Stimulated activated naive CD8-positive, alpha-beta T cell treated with anti-CD3 and anti-CD28 coated beads, Interleukin-15, Interleukin-2, amounts not matched to agents 100 ng/mL and 50 ng/mL, for 24 hours (primary cell): ENCODE data around the gene RPL10.
A peak's percentile ranks its signal among the peaks of the same experiment; 100 is the strongest.
"Not testable (repeated sequence)": the region's sequence is repeated elsewhere in the genome, so short reads cannot be mapped to it uniquely, and the experiment has no call there.

Source experiments
- H3K27ac Mint-ChIP-seq: one replicate; pipeline ENCODE4 v1.8.0; 2021; ENCODE audit warnings: mild to moderate bottlenecking, mixed read lengths
- H3K27me3 Mint-ChIP-seq: one replicate; pipeline ENCODE4 v1.8.0; 2021; ENCODE audit warnings: mixed read lengths
- H3K36me3 Mint-ChIP-seq: one replicate; pipeline ENCODE4 v1.8.0; 2021; ENCODE audit warnings: low read depth, mixed read lengths
- H3K4me1 Mint-ChIP-seq: one replicate; pipeline ENCODE4 v1.8.0; 2021; ENCODE audit warnings: low read depth, mixed read lengths
- H3K4me3 Mint-ChIP-seq: one replicate; pipeline ENCODE4 v1.8.0; 2021; ENCODE audit warnings: mild to moderate bottlenecking, mixed read lengths
- H3K9me3 Mint-ChIP-seq: one replicate; pipeline ENCODE4 v1.8.0; 2021; ENCODE audit warnings: mixed read lengths

RPL10 gene

DNA sequence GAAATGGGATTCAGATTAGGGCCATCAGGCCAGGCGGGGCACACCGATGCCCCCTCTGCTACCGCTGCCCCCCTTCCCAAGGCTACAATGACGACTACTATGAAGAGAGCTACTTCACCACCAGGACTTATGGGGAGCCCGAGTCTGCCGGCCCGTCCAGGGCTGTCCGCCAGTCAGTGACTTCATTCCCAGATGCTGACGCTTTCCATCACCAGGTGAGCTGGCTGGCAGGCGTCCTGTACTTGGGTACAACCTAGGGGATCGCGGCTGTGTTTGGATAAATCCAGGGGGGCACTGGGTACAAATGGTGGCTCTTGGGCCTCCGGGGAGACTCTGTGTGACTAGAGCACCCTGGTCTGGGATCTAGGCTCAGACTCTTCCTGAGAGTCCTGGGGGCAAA, 18.0 kb upstream of the RPL10 start:
- H3K27me3 Mint-ChIP-seq: no peaks in the 10 kb centered on the region
- peak overlapping the region; percentile 90 for H3K27ac Mint-ChIP-seq
- H3K4me1 Mint-ChIP-seq: peaks cover 23% of the 10 kb centered on the region
- peaks cover 14% of the 10 kb centered on the region for H3K36me3 Mint-ChIP-seq
- no peaks in the 10 kb centered on the region for H3K9me3 Mint-ChIP-seq
- H3K4me3 Mint-ChIP-seq: peak overlapping the region; percentile 92

DNA sequence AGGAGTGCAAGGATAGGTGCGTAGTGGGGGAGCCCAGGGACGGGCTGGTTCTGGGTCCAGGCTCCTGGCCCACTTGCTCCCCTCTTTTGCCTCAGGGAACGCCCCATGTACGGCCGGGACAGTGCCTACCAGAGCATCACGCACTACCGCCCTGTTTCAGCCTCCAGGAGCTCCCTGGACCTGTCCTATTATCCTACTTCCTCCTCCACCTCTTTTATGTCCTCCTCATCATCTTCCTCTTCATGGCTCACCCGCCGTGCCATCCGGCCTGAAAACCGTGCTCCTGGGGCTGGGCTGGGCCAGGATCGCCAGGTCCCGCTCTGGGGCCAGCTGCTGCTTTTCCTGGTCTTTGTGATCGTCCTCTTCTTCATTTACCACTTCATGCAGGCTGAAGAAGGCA, 17.4 kb upstream of the RPL10 start:
- H3K27me3 Mint-ChIP-seq: no peaks in the 10 kb centered on the region
- no peaks in the 10 kb centered on the region for H3K9me3 Mint-ChIP-seq
- peak overlapping the region; percentile 90 for H3K27ac Mint-ChIP-seq
- peak overlapping the region; percentile 92 for H3K4me3 Mint-ChIP-seq
- peaks cover 14% of the 10 kb centered on the region for H3K36me3 Mint-ChIP-seq
- peaks cover 23% of the 10 kb centered on the region for H3K4me1 Mint-ChIP-seq

DNA sequence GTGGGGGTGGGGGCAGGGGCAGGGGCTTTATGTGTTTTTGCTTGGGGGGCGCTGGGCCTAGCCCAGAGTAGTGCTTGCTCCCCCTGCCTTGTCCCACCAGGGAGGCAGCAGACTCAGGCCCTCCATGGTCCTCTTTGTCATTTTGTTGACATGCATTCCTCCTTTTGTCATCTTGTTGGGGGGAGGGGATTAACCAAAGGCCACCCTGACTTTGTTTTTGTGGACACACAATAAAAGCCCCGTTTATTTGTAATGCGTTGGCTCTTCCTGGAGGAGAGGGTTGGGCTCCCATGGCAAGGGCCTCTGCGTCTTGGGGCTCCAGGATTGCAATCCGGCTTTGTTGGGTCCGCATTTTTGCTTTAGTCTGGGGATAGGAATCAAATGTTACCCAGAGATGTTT, 16.9 kb upstream of the RPL10 start:
- Mint-ChIP-seq H3K27me3 (no peaks in the 10 kb centered on the region), H3K4me3 (no peak overlapping the region), H3K4me1 (peaks cover 23% of the 10 kb centered on the region), H3K27ac (no peak overlapping the region), H3K9me3 (no peaks in the 10 kb centered on the region), H3K36me3 (peaks cover 14% of the 10 kb centered on the region)

DNA sequence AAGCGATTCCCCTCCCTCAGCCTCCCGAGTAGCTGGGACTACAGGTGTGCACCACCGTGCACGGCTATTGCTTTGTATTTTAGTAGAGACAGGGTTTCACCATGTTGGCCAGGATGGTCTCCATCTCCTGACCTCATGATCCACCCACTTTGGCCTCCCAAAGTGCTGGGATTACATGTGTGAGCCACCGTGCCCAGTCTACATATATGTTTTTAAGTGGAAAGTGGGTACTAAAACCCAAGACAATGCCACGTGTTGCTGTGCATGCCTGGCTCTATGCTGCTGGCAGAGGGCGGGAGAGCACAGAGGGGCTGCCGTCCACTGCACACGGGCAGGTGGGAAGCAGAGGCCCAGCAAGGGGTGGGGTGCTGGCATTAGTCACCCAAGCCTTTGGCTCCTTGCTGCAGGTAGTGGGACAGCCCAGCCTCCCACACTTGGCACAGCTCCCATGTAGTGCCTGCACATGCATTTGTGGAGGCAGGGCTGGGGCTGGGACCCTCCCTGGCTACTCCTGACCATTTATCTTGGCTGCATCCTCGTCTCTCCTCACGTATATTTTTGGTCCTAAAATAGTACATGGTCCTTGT, 15.6 kb upstream of the RPL10 start:
- Mint-ChIP-seq H3K36me3 (peaks cover 14% of the 10 kb centered on the region), H3K27me3 (no peaks in the 10 kb centered on the region), H3K27ac (no peak overlapping the region), H3K4me3 (no peak overlapping the region), H3K9me3 (no peaks in the 10 kb centered on the region), H3K4me1 (peaks cover 18% of the 10 kb centered on the region)

GRCh38 chrX:154383359-154384283, 14.6 kb upstream of the RPL10 start:
- Mint-ChIP-seq H3K4me3 (no peak overlapping the region), H3K27ac (no peak overlapping the region), H3K4me1 (peaks cover 18% of the 10 kb centered on the region), H3K27me3 (no peaks in the 10 kb centered on the region), H3K36me3 (peaks cover 14% of the 10 kb centered on the region), H3K9me3 (no peaks in the 10 kb centered on the region)

GRCh38 chrX:154384284-154384892, 13.8 kb upstream of the RPL10 start:
- Mint-ChIP-seq H3K27me3 (no peaks in the 10 kb centered on the region), H3K36me3 (peaks cover 14% of the 10 kb centered on the region), H3K4me3 (no peak overlapping the region), H3K27ac (no peak overlapping the region), H3K4me1 (peaks cover 18% of the 10 kb centered on the region), H3K9me3 (no peaks in the 10 kb centered on the region)

DNA sequence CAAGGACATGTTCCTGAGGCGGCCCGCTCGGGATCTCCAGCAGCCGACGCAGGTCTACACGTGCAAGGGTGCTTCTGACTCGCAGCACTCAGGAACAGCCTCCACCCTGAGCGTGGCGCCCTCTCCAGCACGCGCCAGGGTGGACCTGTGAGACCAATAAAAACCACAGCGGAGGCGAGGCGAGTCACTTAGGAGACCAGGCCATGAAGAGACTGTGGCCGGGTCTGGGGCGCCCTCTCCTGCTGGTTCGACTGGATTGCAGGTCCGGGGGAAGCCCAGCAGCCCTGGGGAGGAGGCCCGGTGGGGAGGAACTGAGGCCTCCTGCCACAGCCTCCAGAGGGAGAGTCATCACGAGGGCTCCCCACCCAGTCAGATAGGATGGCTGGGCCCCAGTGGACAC, 10.1 kb upstream of the RPL10 start:
- H3K27me3 Mint-ChIP-seq, H3K27ac Mint-ChIP-seq, H3K9me3 Mint-ChIP-seq, H3K36me3 Mint-ChIP-seq, H3K4me1 Mint-ChIP-seq, H3K4me3 Mint-ChIP-seq: not testable (repeated sequence)

GRCh38 chrX:154388649-154389048, 9.5 kb upstream of the RPL10 start:
- H3K9me3 Mint-ChIP-seq, H3K36me3 Mint-ChIP-seq, H3K4me3 Mint-ChIP-seq, H3K27me3 Mint-ChIP-seq, H3K4me1 Mint-ChIP-seq, H3K27ac Mint-ChIP-seq: not testable (repeated sequence)

GRCh38 chrX:154389812-154390747, 8.1 kb upstream of the RPL10 start:
- not testable (repeated sequence) for H3K4me1 Mint-ChIP-seq, H3K27ac Mint-ChIP-seq, H3K4me3 Mint-ChIP-seq, H3K9me3 Mint-ChIP-seq, H3K27me3 Mint-ChIP-seq, H3K36me3 Mint-ChIP-seq

- Mint-ChIP-seq H3K4me1 (peaks cover 27% of the 10 kb centered on the region), H3K36me3 (peaks cover 31% of the 10 kb centered on the region), H3K4me3 (peak overlapping the region; percentile 99)
- H3K27me3 Mint-ChIP-seq, H3K9me3 Mint-ChIP-seq, H3K27ac Mint-ChIP-seq: not testable (repeated sequence)
These were observed 1.8 kb upstream of the RPL10 start for GRCh38 chrX:154396363-154396762.

GRCh38 chrX:154396973-154397887, 947 bp upstream of the RPL10 start:
- Mint-ChIP-seq H3K4me1 (peaks cover 27% of the 10 kb centered on the region), H3K27ac (peak overlapping the region; percentile 100), H3K27me3 (peaks cover 3% of the 10 kb centered on the region), H3K36me3 (peaks cover 31% of the 10 kb centered on the region), H3K4me3 (peak overlapping the region; percentile 99), H3K9me3 (no peaks in the 10 kb centered on the region)

DNA sequence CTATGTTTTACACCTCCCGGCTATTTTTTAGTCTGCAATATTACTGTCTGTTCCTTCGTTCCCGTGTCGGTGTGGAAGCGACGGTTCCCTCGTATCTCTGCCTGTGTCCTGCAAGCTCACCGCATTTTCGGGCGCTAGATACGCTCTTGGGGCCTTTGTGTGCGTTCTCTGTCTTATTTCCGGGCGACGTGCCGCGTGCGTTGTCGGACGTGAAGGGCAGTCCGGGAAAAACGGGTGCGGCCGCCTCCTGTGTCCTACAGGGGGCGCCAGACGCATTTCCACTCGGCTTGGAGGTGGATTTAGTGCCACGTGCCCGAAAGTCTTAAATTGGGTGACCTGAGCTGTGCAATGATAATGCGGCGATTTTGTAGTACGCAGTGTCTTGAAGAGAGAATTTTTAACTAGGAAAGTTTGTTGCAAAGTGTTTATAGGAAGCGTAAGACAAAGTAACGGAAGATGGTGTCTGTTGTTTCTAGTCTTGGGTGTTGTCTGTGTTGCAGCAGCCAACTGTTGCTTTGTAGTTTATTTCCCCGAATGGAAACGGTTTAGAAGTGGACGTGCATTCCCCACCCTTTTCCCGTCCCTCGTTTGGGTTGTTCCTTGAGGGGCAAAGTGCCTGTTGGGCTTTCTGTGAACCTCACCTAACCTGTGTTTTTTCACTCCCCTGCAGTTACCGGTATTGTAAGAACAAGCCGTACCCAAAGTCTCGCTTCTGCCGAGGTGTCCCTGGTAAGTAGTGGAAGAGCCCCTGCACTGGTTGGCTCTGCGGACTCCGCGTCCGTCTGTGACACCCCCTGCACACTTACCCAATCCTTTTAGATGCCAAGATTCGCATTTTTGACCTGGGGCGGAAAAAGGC, 720 bp downstream of the RPL10 start:
- Mint-ChIP-seq H3K4me1 (peaks cover 27% of the 10 kb centered on the region), H3K9me3 (no peaks in the 10 kb centered on the region), H3K36me3 (peaks cover 31% of the 10 kb centered on the region), H3K27me3 (peaks cover 3% of the 10 kb centered on the region), H3K4me3 (peak overlapping the region; percentile 99), H3K27ac (peak overlapping the region; percentile 100)
